Gastroesophageal sphincter (tissue), 3 donors: Measurements from ENCODE around the gene RPTOR.

ENCODE experiments used
- EP300 ChIP-seq: sonication (generic); formaldehyde crosslinking; IDR thresholded peaks from one replicate; pipeline ENCODE4 v1.6.1; 2017; ENCODE audit warnings: antibody characterized with exemption, mild to moderate bottlenecking
- POLR2AphosphoS5 ChIP-seq: sonication (generic); formaldehyde crosslinking; IDR thresholded peaks from one replicate; pipeline ENCODE4 v1.6.1; 2017; ENCODE audit warnings: antibody characterized with exemption
- TF ChIP-seq, protein P1 (sequence below), 4 experiments: fragments of 200-600 bp in 2 of 4; fragments of 450-650 bp in 2 of 4; sonication (generic) in 1 of 4; IDR thresholded peaks; one replicate each; pipeline ENCODE4 v1.5.1; 2017 to 2019; ENCODE audit warnings: antibody characterized with exemption in 4 of 4, mild to moderate bottlenecking in 2 of 4, moderate library complexity in 2 of 4

DNA sequence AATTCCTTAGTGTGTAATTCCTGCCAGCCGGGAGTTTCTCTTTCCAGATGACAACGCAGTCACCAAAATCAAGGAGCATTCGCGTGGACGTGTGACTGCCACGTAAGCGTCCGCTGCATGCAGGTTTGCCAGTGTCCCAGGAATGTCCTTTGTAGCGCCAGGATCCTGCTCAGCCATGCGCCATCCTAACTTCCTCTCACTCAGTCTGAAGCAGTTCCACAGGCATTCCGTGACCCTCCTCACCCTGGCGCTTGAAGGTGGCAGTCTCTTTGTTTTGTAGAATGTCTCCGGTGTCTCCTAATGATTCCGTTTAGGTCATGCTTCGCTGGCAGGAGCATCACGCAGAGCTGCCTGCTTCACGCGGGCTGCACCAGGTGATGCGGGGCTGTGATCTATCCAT is 88.6 kb downstream of the RPTOR start:
- TF ChIP-seq, protein P1, sequence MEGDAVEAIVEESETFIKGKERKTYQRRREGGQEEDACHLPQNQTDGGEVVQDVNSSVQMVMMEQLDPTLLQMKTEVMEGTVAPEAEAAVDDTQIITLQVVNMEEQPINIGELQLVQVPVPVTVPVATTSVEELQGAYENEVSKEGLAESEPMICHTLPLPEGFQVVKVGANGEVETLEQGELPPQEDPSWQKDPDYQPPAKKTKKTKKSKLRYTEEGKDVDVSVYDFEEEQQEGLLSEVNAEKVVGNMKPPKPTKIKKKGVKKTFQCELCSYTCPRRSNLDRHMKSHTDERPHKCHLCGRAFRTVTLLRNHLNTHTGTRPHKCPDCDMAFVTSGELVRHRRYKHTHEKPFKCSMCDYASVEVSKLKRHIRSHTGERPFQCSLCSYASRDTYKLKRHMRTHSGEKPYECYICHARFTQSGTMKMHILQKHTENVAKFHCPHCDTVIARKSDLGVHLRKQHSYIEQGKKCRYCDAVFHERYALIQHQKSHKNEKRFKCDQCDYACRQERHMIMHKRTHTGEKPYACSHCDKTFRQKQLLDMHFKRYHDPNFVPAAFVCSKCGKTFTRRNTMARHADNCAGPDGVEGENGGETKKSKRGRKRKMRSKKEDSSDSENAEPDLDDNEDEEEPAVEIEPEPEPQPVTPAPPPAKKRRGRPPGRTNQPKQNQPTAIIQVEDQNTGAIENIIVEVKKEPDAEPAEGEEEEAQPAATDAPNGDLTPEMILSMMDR (IDR thresholded peaks at IDR 0.05), result no peak
- TF ChIP-seq POLR2AphosphoS5, result no peak
- no peak for TF ChIP-seq EP300
